ENCODE results near the gene PDX1.

The PDX1 gene

GRCh38 chr13:27952876-27953675, 33.3 kb downstream of the PDX1 start:
- H3K27me3 ChIP-seq (ENCODE audit: control insufficient read depth, insufficient read depth, low read length) = peaks cover 92% of the 10 kb centered on the region
- no peaks in the 10 kb centered on the region for H3K4me1 ChIP-seq (ENCODE audit: control insufficient read depth, insufficient read depth, low read length)
- no peaks in the 10 kb centered on the region for H3K9me3 ChIP-seq (ENCODE audit: control insufficient read depth, insufficient read depth, low read length)
- H3K36me3 ChIP-seq (ENCODE audit: control insufficient read depth, insufficient read depth, low read length) = no peaks in the 10 kb centered on the region
- H3K9ac ChIP-seq (ENCODE audit: low read depth, low read length) = no peak overlapping the region
- peak overlapping the region; percentile 56 for H3K4me3 ChIP-seq (ENCODE audit: low read depth, low read length)

GRCh38 chr13:27953676-27954405, 34.0 kb downstream of the PDX1 start:
- H3K4me3 ChIP-seq (ENCODE audit: low read depth, low read length) = peak overlapping the region; percentile 56
- peaks cover 94% of the 10 kb centered on the region for H3K27me3 ChIP-seq (ENCODE audit: control insufficient read depth, insufficient read depth, low read length)

GRCh38 chr13:27954406-27954851, 34.6 kb downstream of the PDX1 start:
- Histone ChIP-seq H3K27me3 (ENCODE audit: control insufficient read depth, insufficient read depth, low read length) (peaks cover 95% of the 10 kb centered on the region), H3K9ac (ENCODE audit: low read depth, low read length) (no peak overlapping the region), H3K9me3 (ENCODE audit: control insufficient read depth, insufficient read depth, low read length) (no peaks in the 10 kb centered on the region), H3K36me3 (ENCODE audit: control insufficient read depth, insufficient read depth, low read length) (no peaks in the 10 kb centered on the region), H3K4me3 (ENCODE audit: low read depth, low read length) (peak overlapping the region; percentile 56), H3K4me1 (ENCODE audit: control insufficient read depth, insufficient read depth, low read length) (no peaks in the 10 kb centered on the region)

More at GRCh38 chr13:27953676-27954405, 34.0 kb downstream of the PDX1 start:
- Histone ChIP-seq H3K4me1 (ENCODE audit: control insufficient read depth, insufficient read depth, low read length) (no peaks in the 10 kb centered on the region), H3K9ac (ENCODE audit: low read depth, low read length) (no peak overlapping the region), H3K36me3 (ENCODE audit: control insufficient read depth, insufficient read depth, low read length) (no peaks in the 10 kb centered on the region), H3K9me3 (ENCODE audit: control insufficient read depth, insufficient read depth, low read length) (no peaks in the 10 kb centered on the region)

GRCh38 chr13:27955014-27955591, 35.3 kb downstream of the PDX1 start:
- Histone ChIP-seq H3K9me3 (ENCODE audit: control insufficient read depth, insufficient read depth, low read length) (no peaks in the 10 kb centered on the region), H3K4me1 (ENCODE audit: control insufficient read depth, insufficient read depth, low read length) (no peaks in the 10 kb centered on the region), H3K36me3 (ENCODE audit: control insufficient read depth, insufficient read depth, low read length) (no peaks in the 10 kb centered on the region), H3K4me3 (ENCODE audit: low read depth, low read length) (peak overlapping the region; percentile 56), H3K27me3 (ENCODE audit: control insufficient read depth, insufficient read depth, low read length) (peaks cover 95% of the 10 kb centered on the region), H3K9ac (ENCODE audit: low read depth, low read length) (no peak overlapping the region)

GRCh38 chr13:27956576-27957300, 36.9 kb downstream of the PDX1 start:
- Histone ChIP-seq H3K27me3 (ENCODE audit: control insufficient read depth, insufficient read depth, low read length) (peaks cover 99% of the 10 kb centered on the region), H3K4me1 (ENCODE audit: control insufficient read depth, insufficient read depth, low read length) (no peaks in the 10 kb centered on the region), H3K9me3 (ENCODE audit: control insufficient read depth, insufficient read depth, low read length) (no peaks in the 10 kb centered on the region), H3K9ac (ENCODE audit: low read depth, low read length) (no peak overlapping the region), H3K36me3 (ENCODE audit: control insufficient read depth, insufficient read depth, low read length) (no peaks in the 10 kb centered on the region), H3K4me3 (ENCODE audit: low read depth, low read length) (no peak overlapping the region)

- H3K4me1 ChIP-seq (ENCODE audit: control insufficient read depth, insufficient read depth, low read length) = peaks cover 8% of the 10 kb centered on the region
- H3K36me3 ChIP-seq (ENCODE audit: control insufficient read depth, insufficient read depth, low read length) = no peaks in the 10 kb centered on the region
- no peak overlapping the region for H3K4me3 ChIP-seq (ENCODE audit: low read depth, low read length)
- peaks cover 100% of the 10 kb centered on the region for H3K27me3 ChIP-seq (ENCODE audit: control insufficient read depth, insufficient read depth, low read length)
- no peaks in the 10 kb centered on the region for H3K9me3 ChIP-seq (ENCODE audit: control insufficient read depth, insufficient read depth, low read length)
- no peak overlapping the region for H3K9ac ChIP-seq (ENCODE audit: low read depth, low read length)
These were observed 40.2 kb downstream of the PDX1 start for GRCh38 chr13:27959976-27960361.

- no peaks in the 10 kb centered on the region for H3K9me3 ChIP-seq (ENCODE audit: control insufficient read depth, insufficient read depth, low read length)
- no peaks in the 10 kb centered on the region for H3K36me3 ChIP-seq (ENCODE audit: control insufficient read depth, insufficient read depth, low read length)
- no peak overlapping the region for H3K9ac ChIP-seq (ENCODE audit: low read depth, low read length)
- H3K27me3 ChIP-seq (ENCODE audit: control insufficient read depth, insufficient read depth, low read length) = peaks cover 100% of the 10 kb centered on the region
- H3K4me3 ChIP-seq (ENCODE audit: low read depth, low read length) = peak overlapping the region; percentile 32
- H3K4me1 ChIP-seq (ENCODE audit: control insufficient read depth, insufficient read depth, low read length) = peaks cover 8% of the 10 kb centered on the region
These were observed 40.8 kb downstream of the PDX1 start for GRCh38 chr13:27960362-27961226.

- H3K36me3 ChIP-seq (ENCODE audit: control insufficient read depth, insufficient read depth, low read length) = no peaks in the 10 kb centered on the region
- no peak overlapping the region for H3K4me3 ChIP-seq (ENCODE audit: low read depth, low read length)
- peaks cover 14% of the 10 kb centered on the region for H3K4me1 ChIP-seq (ENCODE audit: control insufficient read depth, insufficient read depth, low read length)
- H3K9ac ChIP-seq (ENCODE audit: low read depth, low read length) = no peak overlapping the region
- peaks cover 100% of the 10 kb centered on the region for H3K27me3 ChIP-seq (ENCODE audit: control insufficient read depth, insufficient read depth, low read length)
- no peaks in the 10 kb centered on the region for H3K9me3 ChIP-seq (ENCODE audit: control insufficient read depth, insufficient read depth, low read length)
These were observed 41.7 kb downstream of the PDX1 start for GRCh38 chr13:27961227-27962085.

GRCh38 chr13:27962128-27962841, 42.5 kb downstream of the PDX1 start:
- no peak overlapping the region for H3K9ac ChIP-seq (ENCODE audit: low read depth, low read length)
- peaks cover 98% of the 10 kb centered on the region for H3K27me3 ChIP-seq (ENCODE audit: control insufficient read depth, insufficient read depth, low read length)
- no peaks in the 10 kb centered on the region for H3K36me3 ChIP-seq (ENCODE audit: control insufficient read depth, insufficient read depth, low read length)
- H3K4me1 ChIP-seq (ENCODE audit: control insufficient read depth, insufficient read depth, low read length) = peaks cover 14% of the 10 kb centered on the region
- H3K4me3 ChIP-seq (ENCODE audit: low read depth, low read length) = peak overlapping the region; percentile 26
- H3K9me3 ChIP-seq (ENCODE audit: control insufficient read depth, insufficient read depth, low read length) = no peaks in the 10 kb centered on the region

GRCh38 chr13:27962982-27963381, 43.2 kb downstream of the PDX1 start:
- Histone ChIP-seq H3K27me3 (ENCODE audit: control insufficient read depth, insufficient read depth, low read length) (peaks cover 98% of the 10 kb centered on the region), H3K4me1 (ENCODE audit: control insufficient read depth, insufficient read depth, low read length) (peaks cover 14% of the 10 kb centered on the region), H3K9ac (ENCODE audit: low read depth, low read length) (no peak overlapping the region), H3K9me3 (ENCODE audit: control insufficient read depth, insufficient read depth, low read length) (no peaks in the 10 kb centered on the region), H3K4me3 (ENCODE audit: low read depth, low read length) (peak overlapping the region; percentile 18), H3K36me3 (ENCODE audit: control insufficient read depth, insufficient read depth, low read length) (no peaks in the 10 kb centered on the region)

All from iPS-15b (cell line).